Activated CD8-positive, alpha-beta memory T cell treated with anti-CD3 and anti-CD28 coated beads, Interleukin-2, amount 50 U/mL, for 24 hours (primary cell): ENCODE data around the gene HIVEP3.
A peak's percentile ranks its signal among the peaks of the same experiment; 100 is the strongest.

Experiments
- DNase-seq: peaks from one replicate; pipeline ENCODE4 v3.0.0-alpha.2; 2020; ENCODE audit errors: extremely low read depth

HIVEP3 gene

GRCh38 chr1:41920658-41921057, 1.9 kb upstream of the HIVEP3 start:
- DNase-seq: no peak

- DNase-seq: peak; percentile 49
Measured at GRCh38 chr1:41919764-41920397, 1.2 kb upstream of the HIVEP3 start.

DNA sequence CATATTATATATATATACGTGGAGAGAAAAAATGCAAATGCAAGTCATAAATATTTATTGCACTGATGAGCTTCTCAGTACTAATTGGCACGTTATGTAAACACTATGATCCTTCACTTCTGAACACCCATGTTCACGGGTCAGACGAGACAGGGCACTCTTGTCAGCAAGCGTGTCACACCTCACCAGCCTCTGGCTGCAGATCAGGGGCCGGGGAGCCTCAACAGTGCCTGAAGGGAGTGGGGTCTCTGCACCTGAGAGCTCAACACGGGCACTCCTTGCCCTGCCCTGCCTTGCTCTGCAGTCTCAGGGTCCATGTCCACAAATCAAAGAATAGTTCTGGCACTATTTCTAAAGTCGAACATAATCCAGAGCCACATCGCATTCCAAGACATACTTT, 409 bp upstream of the HIVEP3 start:
- DNase-seq: no peak

GRCh38 chr1:41917835-41918449, 780 bp downstream of the HIVEP3 start:
- DNase-seq: no peak

- no peak for DNase-seq
Measured at GRCh38 chr1:41917076-41917475, 1.6 kb downstream of the HIVEP3 start.

- no peak for DNase-seq
Measured at GRCh38 chr1:41915786-41916571, 2.7 kb downstream of the HIVEP3 start.

DNA sequence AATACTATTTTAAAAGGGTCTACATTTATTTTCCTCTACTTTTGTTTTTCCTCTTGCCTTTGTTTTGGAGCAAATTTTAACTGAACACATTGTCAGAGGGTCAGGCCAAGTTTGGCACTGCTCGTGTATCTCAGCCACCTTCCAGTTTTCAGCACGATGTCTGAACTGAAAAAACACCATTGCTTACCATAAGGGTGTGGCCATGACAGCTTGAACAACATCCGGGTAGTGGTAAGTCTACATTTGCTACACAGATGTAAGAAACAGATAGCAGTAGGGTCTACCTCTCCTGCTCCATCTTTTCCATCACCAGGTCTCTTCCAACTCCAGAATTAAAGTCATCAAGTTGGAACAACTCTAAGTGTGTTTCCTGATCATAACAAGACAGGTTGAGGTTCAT, 4.2 kb downstream of the HIVEP3 start:
- DNase-seq: no peak

DNA sequence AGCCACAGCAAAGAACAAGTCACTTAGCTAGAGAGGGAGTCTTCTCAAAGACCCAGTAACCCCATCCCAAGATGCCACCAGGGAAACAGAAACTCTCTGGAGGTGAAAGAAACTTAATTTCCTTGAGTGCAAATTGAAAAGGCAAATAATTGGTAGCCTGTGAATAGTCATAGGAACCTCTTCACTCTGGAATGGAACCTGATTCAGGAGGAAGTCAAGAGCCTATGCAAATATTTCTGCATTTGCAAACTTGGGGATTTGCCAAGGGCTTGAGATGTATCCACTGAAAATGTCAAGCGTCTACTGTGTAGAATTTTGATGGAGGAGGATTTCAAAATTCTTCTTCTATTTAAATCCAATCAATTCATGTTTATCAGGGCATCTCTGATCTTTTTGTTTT, 5.7 kb downstream of the HIVEP3 start:
- no peak for DNase-seq

GRCh38 chr1:41908288-41908895, 10.3 kb downstream of the HIVEP3 start:
- DNase-seq: no peak

GRCh38 chr1:41907446-41907845, 11.3 kb downstream of the HIVEP3 start:
- no peak for DNase-seq

GRCh38 chr1:41906943-41907342, 11.8 kb downstream of the HIVEP3 start:
- no peak for DNase-seq

- no peak for DNase-seq
Measured at GRCh38 chr1:41905093-41905675, 13.5 kb downstream of the HIVEP3 start.

- DNase-seq: no peak
Measured at GRCh38 chr1:41902664-41903063, 16.1 kb downstream of the HIVEP3 start.

- DNase-seq: no peak
Measured at GRCh38 chr1:41902159-41902577, 16.6 kb downstream of the HIVEP3 start.

GRCh38 chr1:41901551-41901950, 17.2 kb downstream of the HIVEP3 start:
- DNase-seq: no peak

- DNase-seq: no peak
Measured at GRCh38 chr1:41900603-41901444, 17.9 kb downstream of the HIVEP3 start.

GRCh38 chr1:41898191-41898713, 20.5 kb downstream of the HIVEP3 start:
- DNase-seq: peak; percentile 34

- DNase-seq: no peak
Measured at GRCh38 chr1:41895552-41895951, 23.2 kb downstream of the HIVEP3 start.

- no peak for DNase-seq
Measured at GRCh38 chr1:41894808-41895483, 23.8 kb downstream of the HIVEP3 start.

GRCh38 chr1:41894101-41894807, 24.5 kb downstream of the HIVEP3 start:
- DNase-seq: no peak
